Ishikawa (cell line): ENCODE results near the gene ASH1L.

Source experiments
- CEBPB ChIP-seq: IDR thresholded peaks from 2 replicates; pipeline ENCODE4 v1.6.1; 2012
- CREB1 ChIP-seq: IDR thresholded peaks from 2 replicates; pipeline ENCODE4 v1.6.1; 2012; ENCODE audit warnings: low read depth
- EGR1 ChIP-seq: IDR thresholded peaks from 2 replicates; pipeline ENCODE4 v1.6.1; 2012
- EP300 ChIP-seq: IDR thresholded peaks from 2 replicates; pipeline ENCODE4 v1.6.1; 2012; ENCODE audit warnings: borderline replicate concordance
- FOXM1 ChIP-seq: IDR thresholded peaks from 2 replicates; pipeline ENCODE4 v1.6.1; 2012; ENCODE audit warnings: low read depth, borderline replicate concordance
- NFIC ChIP-seq: IDR thresholded peaks from 2 replicates; pipeline ENCODE4 v1.6.1; 2012
- RAD21 ChIP-seq: IDR thresholded peaks from 2 replicates; pipeline ENCODE4 v1.6.1; 2012; ENCODE audit warnings: low read depth
- TAF1 ChIP-seq: IDR thresholded peaks from 2 replicates; pipeline ENCODE4 v1.6.1; 2012; ENCODE audit warnings: low read depth, mild to moderate bottlenecking
- TCF12 ChIP-seq: IDR thresholded peaks from 2 replicates; pipeline ENCODE4 v1.6.1; 2012; ENCODE audit warnings: low read depth
- TEAD4 ChIP-seq: IDR thresholded peaks from 2 replicates; pipeline ENCODE4 v1.6.1; 2012
- YY1 ChIP-seq: IDR thresholded peaks from 2 replicates; pipeline ENCODE4 v1.6.1; 2012; ENCODE audit warnings: low read depth
- ZBTB7A ChIP-seq: IDR thresholded peaks from 2 replicates; pipeline ENCODE4 v1.6.1; 2012; ENCODE audit warnings: low read depth
- TF ChIP-seq, protein P1 (sequence below): IDR thresholded peaks from 2 replicates; pipeline ENCODE4 v1.6.1; 2012; ENCODE audit warnings: low read depth, mild to moderate bottlenecking
- TF ChIP-seq, protein P2 (sequence below): IDR thresholded peaks from 2 replicates; pipeline ENCODE4 v1.6.1; 2012
- TF ChIP-seq, protein P3 (sequence below): IDR thresholded peaks from 2 replicates; pipeline ENCODE4 v1.6.1; 2012

The ASH1L gene, protein sequence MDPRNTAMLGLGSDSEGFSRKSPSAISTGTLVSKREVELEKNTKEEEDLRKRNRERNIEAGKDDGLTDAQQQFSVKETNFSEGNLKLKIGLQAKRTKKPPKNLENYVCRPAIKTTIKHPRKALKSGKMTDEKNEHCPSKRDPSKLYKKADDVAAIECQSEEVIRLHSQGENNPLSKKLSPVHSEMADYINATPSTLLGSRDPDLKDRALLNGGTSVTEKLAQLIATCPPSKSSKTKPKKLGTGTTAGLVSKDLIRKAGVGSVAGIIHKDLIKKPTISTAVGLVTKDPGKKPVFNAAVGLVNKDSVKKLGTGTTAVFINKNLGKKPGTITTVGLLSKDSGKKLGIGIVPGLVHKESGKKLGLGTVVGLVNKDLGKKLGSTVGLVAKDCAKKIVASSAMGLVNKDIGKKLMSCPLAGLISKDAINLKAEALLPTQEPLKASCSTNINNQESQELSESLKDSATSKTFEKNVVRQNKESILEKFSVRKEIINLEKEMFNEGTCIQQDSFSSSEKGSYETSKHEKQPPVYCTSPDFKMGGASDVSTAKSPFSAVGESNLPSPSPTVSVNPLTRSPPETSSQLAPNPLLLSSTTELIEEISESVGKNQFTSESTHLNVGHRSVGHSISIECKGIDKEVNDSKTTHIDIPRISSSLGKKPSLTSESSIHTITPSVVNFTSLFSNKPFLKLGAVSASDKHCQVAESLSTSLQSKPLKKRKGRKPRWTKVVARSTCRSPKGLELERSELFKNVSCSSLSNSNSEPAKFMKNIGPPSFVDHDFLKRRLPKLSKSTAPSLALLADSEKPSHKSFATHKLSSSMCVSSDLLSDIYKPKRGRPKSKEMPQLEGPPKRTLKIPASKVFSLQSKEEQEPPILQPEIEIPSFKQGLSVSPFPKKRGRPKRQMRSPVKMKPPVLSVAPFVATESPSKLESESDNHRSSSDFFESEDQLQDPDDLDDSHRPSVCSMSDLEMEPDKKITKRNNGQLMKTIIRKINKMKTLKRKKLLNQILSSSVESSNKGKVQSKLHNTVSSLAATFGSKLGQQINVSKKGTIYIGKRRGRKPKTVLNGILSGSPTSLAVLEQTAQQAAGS (N-terminal part only)

DNA sequence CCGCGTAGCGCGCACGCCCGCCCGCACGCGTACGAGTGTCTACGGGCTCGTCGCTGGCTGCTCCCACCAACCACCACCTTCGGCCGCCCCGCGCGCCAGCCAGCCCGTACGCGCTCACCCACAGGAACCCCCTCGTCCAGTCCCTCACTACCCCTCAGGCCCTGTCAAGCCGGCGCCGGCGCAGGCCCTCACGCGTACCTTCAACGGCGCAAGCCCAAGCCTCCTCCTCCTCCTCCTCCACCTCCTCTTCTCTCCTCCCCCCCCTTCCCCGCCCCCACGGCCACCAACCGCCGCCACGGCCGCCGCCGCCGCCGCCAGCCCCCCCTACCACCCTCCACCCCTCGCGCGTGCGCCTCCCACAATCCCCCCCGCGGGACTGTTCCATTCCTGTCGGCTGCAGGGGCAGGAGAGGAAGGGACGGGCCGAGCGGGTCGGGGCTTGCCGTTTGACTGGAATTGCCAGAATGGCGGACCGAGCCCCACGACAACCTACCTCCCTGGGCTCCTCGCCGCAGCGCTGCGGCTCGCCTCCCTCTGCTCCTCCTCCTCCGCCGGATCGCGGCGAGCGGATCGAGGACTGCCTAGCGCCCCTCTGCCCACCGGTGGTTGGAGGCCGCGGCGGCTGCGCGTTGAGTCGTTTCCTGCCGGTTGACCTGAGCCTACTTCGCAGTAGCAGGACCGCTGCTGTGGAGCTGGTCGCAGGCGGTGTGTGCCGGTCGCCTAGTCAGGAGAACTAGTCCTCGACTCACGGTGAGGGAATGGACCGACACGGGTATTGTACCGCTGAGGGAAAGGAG, at the start of gene ASH1L:
ASH1L (minus strand) TSS at position 223 of the 796 bp plus-strand sequence. CDS start 41,284 bp downstream, outside the sequence.
- no peak; the same call in 1 of the 2 replicates for TF ChIP-seq EGR1
- TF ChIP-seq EP300: no peak; the same call in none of the 2 replicates
- TF ChIP-seq FOXM1: no peak
- TF ChIP-seq CREB1: no peak; the same call in 1 of the 2 replicates
- TF ChIP-seq, protein P1, sequence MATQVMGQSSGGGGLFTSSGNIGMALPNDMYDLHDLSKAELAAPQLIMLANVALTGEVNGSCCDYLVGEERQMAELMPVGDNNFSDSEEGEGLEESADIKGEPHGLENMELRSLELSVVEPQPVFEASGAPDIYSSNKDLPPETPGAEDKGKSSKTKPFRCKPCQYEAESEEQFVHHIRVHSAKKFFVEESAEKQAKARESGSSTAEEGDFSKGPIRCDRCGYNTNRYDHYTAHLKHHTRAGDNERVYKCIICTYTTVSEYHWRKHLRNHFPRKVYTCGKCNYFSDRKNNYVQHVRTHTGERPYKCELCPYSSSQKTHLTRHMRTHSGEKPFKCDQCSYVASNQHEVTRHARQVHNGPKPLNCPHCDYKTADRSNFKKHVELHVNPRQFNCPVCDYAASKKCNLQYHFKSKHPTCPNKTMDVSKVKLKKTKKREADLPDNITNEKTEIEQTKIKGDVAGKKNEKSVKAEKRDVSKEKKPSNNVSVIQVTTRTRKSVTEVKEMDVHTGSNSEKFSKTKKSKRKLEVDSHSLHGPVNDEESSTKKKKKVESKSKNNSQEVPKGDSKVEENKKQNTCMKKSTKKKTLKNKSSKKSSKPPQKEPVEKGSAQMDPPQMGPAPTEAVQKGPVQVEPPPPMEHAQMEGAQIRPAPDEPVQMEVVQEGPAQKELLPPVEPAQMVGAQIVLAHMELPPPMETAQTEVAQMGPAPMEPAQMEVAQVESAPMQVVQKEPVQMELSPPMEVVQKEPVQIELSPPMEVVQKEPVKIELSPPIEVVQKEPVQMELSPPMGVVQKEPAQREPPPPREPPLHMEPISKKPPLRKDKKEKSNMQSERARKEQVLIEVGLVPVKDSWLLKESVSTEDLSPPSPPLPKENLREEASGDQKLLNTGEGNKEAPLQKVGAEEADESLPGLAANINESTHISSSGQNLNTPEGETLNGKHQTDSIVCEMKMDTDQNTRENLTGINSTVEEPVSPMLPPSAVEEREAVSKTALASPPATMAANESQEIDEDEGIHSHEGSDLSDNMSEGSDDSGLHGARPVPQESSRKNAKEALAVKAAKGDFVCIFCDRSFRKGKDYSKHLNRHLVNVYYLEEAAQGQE: no peak
- TF ChIP-seq TCF12: no peak; the same call in 1 of the 2 replicates
- no peak for TF ChIP-seq NFIC
- TF ChIP-seq, protein P2, sequence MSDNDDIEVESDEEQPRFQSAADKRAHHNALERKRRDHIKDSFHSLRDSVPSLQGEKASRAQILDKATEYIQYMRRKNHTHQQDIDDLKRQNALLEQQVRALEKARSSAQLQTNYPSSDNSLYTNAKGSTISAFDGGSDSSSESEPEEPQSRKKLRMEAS: peak; percentile 25
- TF ChIP-seq TEAD4: no peak
- peak; percentile 75; the same call in 1 of the 2 replicates for TF ChIP-seq TAF1
- peak; percentile 59; the same call in 1 of the 2 replicates for TF ChIP-seq YY1
- TF ChIP-seq RAD21: no peak
- TF ChIP-seq CEBPB: no peak
- TF ChIP-seq, protein P3, sequence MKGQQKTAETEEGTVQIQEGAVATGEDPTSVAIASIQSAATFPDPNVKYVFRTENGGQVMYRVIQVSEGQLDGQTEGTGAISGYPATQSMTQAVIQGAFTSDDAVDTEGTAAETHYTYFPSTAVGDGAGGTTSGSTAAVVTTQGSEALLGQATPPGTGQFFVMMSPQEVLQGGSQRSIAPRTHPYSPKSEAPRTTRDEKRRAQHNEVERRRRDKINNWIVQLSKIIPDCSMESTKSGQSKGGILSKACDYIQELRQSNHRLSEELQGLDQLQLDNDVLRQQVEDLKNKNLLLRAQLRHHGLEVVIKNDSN: no peak

DNA sequence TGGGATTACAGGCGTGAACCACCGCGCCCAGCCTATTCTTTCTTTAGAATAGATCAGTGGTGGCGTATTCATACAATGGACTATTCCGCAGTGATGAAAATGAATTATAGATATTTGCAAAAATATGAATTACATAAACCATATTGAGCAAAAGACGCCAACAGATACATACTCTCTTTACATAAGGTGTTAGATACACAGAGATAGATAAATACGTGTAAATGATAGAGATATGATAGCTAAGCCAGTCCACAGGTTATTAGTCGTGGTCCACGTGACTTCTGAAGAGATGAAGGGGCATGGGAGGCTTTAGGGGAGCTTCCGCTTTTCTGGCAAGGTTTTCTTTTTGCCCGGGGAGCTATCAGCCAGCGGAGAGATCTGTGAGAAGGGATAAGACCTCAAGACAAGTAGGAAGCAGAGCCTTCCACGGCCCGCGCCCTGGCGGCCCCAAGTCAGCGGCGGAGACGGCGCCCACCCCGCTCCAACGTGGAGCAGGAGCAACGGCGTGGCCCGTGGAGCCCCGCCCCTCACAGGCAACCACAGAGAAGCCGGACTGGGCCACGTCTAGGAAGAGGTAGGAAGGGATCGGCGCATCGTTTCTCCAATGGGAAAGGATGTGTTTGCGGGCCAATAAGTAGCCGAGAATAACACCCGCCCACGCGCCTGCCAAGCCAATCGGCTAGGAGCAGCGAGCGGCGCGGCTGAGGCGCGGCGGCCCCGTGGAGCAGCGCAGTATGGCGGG, 47.1 kb upstream of the ASH1L start, which contains the start of gene MSTO1:
MSTO1 (plus strand) TSS at position 704 of the 742 bp plus-strand sequence; CDS start at position 735, 31 bp downstream.
- TF ChIP-seq, protein P3: peak; percentile 91
- TF ChIP-seq, protein P2: peak; percentile 92
- TF ChIP-seq EGR1 (peak; percentile 73), TAF1 (peak; percentile 58; the same call in 1 of the 2 replicates), EP300 (no peak)

DNA sequence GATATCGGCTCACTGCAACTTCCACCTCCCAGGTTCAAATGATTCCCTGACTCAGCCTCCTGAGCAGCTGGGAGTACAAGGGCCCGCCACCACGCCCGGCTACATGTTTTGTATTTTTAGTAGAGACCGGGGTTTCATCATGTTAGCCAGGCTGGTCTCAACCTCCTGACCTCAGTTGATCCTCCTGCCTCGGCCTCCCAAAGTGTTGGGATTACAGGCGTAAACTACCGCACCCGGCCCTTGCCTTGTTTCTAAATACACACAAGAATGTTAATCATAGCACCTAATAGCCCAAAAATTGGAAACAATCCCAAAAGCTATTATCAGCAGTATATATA, 46.3 kb upstream of the ASH1L start:
- TF ChIP-seq FOXM1: no peak
- TF ChIP-seq TAF1: no peak
- TF ChIP-seq TCF12: no peak
- TF ChIP-seq, protein P2: no peak
- no peak for TF ChIP-seq EGR1
- TF ChIP-seq RAD21: no peak
- TF ChIP-seq YY1: no peak
- TF ChIP-seq, protein P3: no peak
- no peak for TF ChIP-seq TEAD4
- TF ChIP-seq EP300: no peak
- no peak for TF ChIP-seq ZBTB7A
- no peak for TF ChIP-seq CEBPB
- TF ChIP-seq CREB1: no peak
- TF ChIP-seq, protein P1: no peak
- TF ChIP-seq NFIC: no peak
